ENCODE measurements around the gene SRMS. TPM values are rescaled to one million over a fixed set of nuclear protein-coding genes. Genes with fewer than 3 reads are reported as not detected.

The SRMS gene
- total and polyA plus RNA-seq, 2 donors (not counting 1 experiment from before 2014, with no cell fraction given): not detected

GRCh38 chr20:63529861-63530787, 17.4 kb downstream of the SRMS start:
- DNase-seq (ENCODE audit: low read depth in 2 of 2): no peak
- H3K36me3 ChIP-seq (ENCODE audit: control insufficient read depth, insufficient read depth, low read length): no peaks in the 10 kb centered on the region
- no peak for TF ChIP-seq CTCF (conservative IDR thresholded peaks at IDR 0.05 in 1 of 2, IDR thresholded peaks at IDR 0.05 in 1 of 2; ENCODE audit: low read depth in 1 of 2, low read length in 2 of 2)
- TF ChIP-seq EZH2 (IDR thresholded peaks at IDR 0.05; ENCODE audit: low read length, missing control alignments): no peak
- H3K79me2 ChIP-seq (ENCODE audit: control insufficient read depth, insufficient read depth, low read length): no peaks in the 10 kb centered on the region
- H4K20me1 ChIP-seq (ENCODE audit: control insufficient read depth, extremely low read depth, insufficient read depth, low read length): no peaks in the 10 kb centered on the region
- H3K27ac ChIP-seq (ENCODE audit: insufficient read depth, low read length): no peak overlapping the region
- H3K4me3 ChIP-seq (replicated peaks in 1 of 4; ENCODE audit: control extremely low read depth in 1 of 4, insufficient read depth in 1 of 4, low read depth in 3 of 4, low read length in 4 of 4): no peak overlapping the region
- H3K4me2 ChIP-seq (ENCODE audit: extremely low read depth, insufficient read depth, low read length): no peak overlapping the region
- no peaks in the 10 kb centered on the region for H3K9me3 ChIP-seq (ENCODE audit: control insufficient read depth, insufficient read depth, low read depth, low read length)
- peaks cover 7% of the 10 kb centered on the region for H3K27me3 ChIP-seq (ENCODE audit: control insufficient read depth, insufficient read depth, low read length)
- H3K4me1 ChIP-seq (ENCODE audit: control insufficient read depth, extremely low read depth, insufficient read depth, low read length): no peaks in the 10 kb centered on the region
- no peak overlapping the region for H2AFZ ChIP-seq (ENCODE audit: low read length)
- no peak overlapping the region for H3K9ac ChIP-seq (ENCODE audit: insufficient read depth, low read length)

- no peaks in the 10 kb centered on the region for H3K9me3 ChIP-seq (ENCODE audit: control insufficient read depth, insufficient read depth, low read depth, low read length)
- TF ChIP-seq EZH2 (IDR thresholded peaks at IDR 0.05; ENCODE audit: low read length, missing control alignments): no peak
- no peak for TF ChIP-seq CTCF (conservative IDR thresholded peaks at IDR 0.05 in 1 of 2, IDR thresholded peaks at IDR 0.05 in 1 of 2; ENCODE audit: low read depth in 1 of 2, low read length in 2 of 2)
Measured at GRCh38 chr20:63529180-63529860, 18.2 kb downstream of the SRMS start.

GRCh38 chr20:63527184-63527583, 20.4 kb downstream of the SRMS start:
- Histone ChIP-seq H3K9ac (ENCODE audit: insufficient read depth, low read length) (no peak overlapping the region), H3K27me3 (ENCODE audit: control insufficient read depth, insufficient read depth, low read length) (peaks cover 6% of the 10 kb centered on the region), H3K4me2 (ENCODE audit: extremely low read depth, insufficient read depth, low read length) (no peak overlapping the region), H3K36me3 (ENCODE audit: control insufficient read depth, insufficient read depth, low read length) (peaks cover 5% of the 10 kb centered on the region), H3K4me1 (ENCODE audit: control insufficient read depth, extremely low read depth, insufficient read depth, low read length) (no peaks in the 10 kb centered on the region), H3K9me3 (ENCODE audit: control insufficient read depth, insufficient read depth, low read depth, low read length) (no peaks in the 10 kb centered on the region), H2AFZ (ENCODE audit: low read length) (no peak overlapping the region), H4K20me1 (ENCODE audit: control insufficient read depth, extremely low read depth, insufficient read depth, low read length) (no peaks in the 10 kb centered on the region), H3K79me2 (ENCODE audit: control insufficient read depth, insufficient read depth, low read length) (peaks cover 3% of the 10 kb centered on the region), H3K4me3 (replicated peaks in 1 of 4; ENCODE audit: control extremely low read depth in 1 of 4, insufficient read depth in 1 of 4, low read depth in 3 of 4, low read length in 4 of 4) (no peak overlapping the region), H3K27ac (ENCODE audit: insufficient read depth, low read length) (no peak overlapping the region)
- TF ChIP-seq EZH2 (IDR thresholded peaks at IDR 0.05; ENCODE audit: low read length, missing control alignments) (no peak), CTCF (conservative IDR thresholded peaks at IDR 0.05 in 1 of 2, IDR thresholded peaks at IDR 0.05 in 1 of 2; ENCODE audit: low read depth in 1 of 2, low read length in 2 of 2) (no peak)
- no peak for DNase-seq (ENCODE audit: low read depth in 2 of 2)

More at GRCh38 chr20:63529180-63529860, 18.2 kb downstream of the SRMS start:
- no peak overlapping the region for H3K4me2 ChIP-seq (ENCODE audit: extremely low read depth, insufficient read depth, low read length)
- no peaks in the 10 kb centered on the region for H3K4me1 ChIP-seq (ENCODE audit: control insufficient read depth, extremely low read depth, insufficient read depth, low read length)
- H3K36me3 ChIP-seq (ENCODE audit: control insufficient read depth, insufficient read depth, low read length): no peaks in the 10 kb centered on the region
- peaks cover 7% of the 10 kb centered on the region for H3K27me3 ChIP-seq (ENCODE audit: control insufficient read depth, insufficient read depth, low read length)
- H4K20me1 ChIP-seq (ENCODE audit: control insufficient read depth, extremely low read depth, insufficient read depth, low read length): no peaks in the 10 kb centered on the region
- H2AFZ ChIP-seq (ENCODE audit: low read length): no peak overlapping the region
- H3K27ac ChIP-seq (ENCODE audit: insufficient read depth, low read length): no peak overlapping the region
- DNase-seq (ENCODE audit: low read depth in 2 of 2): no peak
- no peak overlapping the region for H3K4me3 ChIP-seq (replicated peaks in 1 of 4; ENCODE audit: control extremely low read depth in 1 of 4, insufficient read depth in 1 of 4, low read depth in 3 of 4, low read length in 4 of 4)
- no peak overlapping the region for H3K9ac ChIP-seq (ENCODE audit: insufficient read depth, low read length)
- no peaks in the 10 kb centered on the region for H3K79me2 ChIP-seq (ENCODE audit: control insufficient read depth, insufficient read depth, low read length)
